ENCODE measurements around the gene SOX18. TPM values are rescaled to one million over a fixed set of nuclear protein-coding genes. Genes with fewer than 3 reads are reported as not detected.

The SOX18 gene
- total and polyA plus RNA-seq, 2 donors (not counting 1 experiment from before 2014, with no cell fraction given): not detected

GRCh38 chr20:64068386-64069208 lies 19.2 kb upstream of the SOX18 start:
- Histone ChIP-seq H3K36me3 (ENCODE audit: control insufficient read depth, insufficient read depth, low read length) (peaks cover 1% of the 10 kb centered on the region), H2AFZ (ENCODE audit: low read length) (no peak overlapping the region), H3K4me1 (ENCODE audit: control insufficient read depth, extremely low read depth, insufficient read depth, low read length) (peaks cover 17% of the 10 kb centered on the region), H3K4me2 (ENCODE audit: extremely low read depth, insufficient read depth, low read length) (no peak overlapping the region), H3K9me3 (ENCODE audit: control insufficient read depth, insufficient read depth, low read depth, low read length) (no peaks in the 10 kb centered on the region), H3K27me3 (ENCODE audit: control insufficient read depth, insufficient read depth, low read length) (no peaks in the 10 kb centered on the region), H3K79me2 (ENCODE audit: control insufficient read depth, insufficient read depth, low read length) (no peaks in the 10 kb centered on the region), H3K4me3 (replicated peaks in 1 of 4; ENCODE audit: control extremely low read depth in 1 of 4, insufficient read depth in 1 of 4, low read depth in 3 of 4, low read length in 4 of 4) (no peak overlapping the region), H4K20me1 (ENCODE audit: control insufficient read depth, extremely low read depth, insufficient read depth, low read length) (no peaks in the 10 kb centered on the region), H3K27ac (ENCODE audit: insufficient read depth, low read length) (no peak overlapping the region), H3K9ac (ENCODE audit: insufficient read depth, low read length) (no peak overlapping the region)
- no peak for TF ChIP-seq EZH2 (IDR thresholded peaks at IDR 0.05; ENCODE audit: low read length, missing control alignments)
- no peak for DNase-seq (ENCODE audit: low read depth in 2 of 2)

DNA sequence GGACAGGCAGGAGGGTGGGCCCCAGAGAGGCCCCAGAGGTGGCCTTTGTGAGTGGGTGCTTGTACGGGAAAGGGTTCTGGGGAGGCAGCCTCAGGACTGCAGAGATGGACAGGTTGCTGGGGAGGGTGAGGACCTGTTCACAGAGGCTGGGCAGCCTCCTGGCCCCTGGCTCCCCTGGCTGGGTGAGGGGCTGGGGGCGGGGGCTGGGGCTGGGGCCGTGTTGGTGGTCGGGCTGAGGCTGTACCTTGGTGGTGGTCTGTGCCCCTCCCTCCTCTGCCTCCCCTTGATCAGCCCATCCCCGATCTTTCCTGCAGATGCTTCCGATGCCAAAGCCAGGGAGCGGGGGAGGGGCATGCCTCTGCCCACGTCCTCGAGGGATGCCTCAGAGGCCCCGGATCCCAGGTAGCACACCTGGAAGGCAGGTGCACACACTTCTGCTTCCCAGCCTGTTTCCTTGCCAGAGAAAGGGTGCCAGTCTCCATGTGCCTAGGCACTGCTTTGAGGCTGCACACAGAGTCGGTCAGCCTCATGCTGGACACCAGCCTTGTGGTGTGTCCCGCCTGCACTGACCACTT lies 18.4 kb upstream of the SOX18 start:
- H3K27ac ChIP-seq (ENCODE audit: insufficient read depth, low read length): no peak overlapping the region
- TF ChIP-seq EZH2 (IDR thresholded peaks at IDR 0.05; ENCODE audit: low read length, missing control alignments) (no peak), CTCF (conservative IDR thresholded peaks at IDR 0.05 in 1 of 2, IDR thresholded peaks at IDR 0.05 in 1 of 2; ENCODE audit: low read depth in 1 of 2, low read length in 2 of 2) (no peak)
- H3K4me3 ChIP-seq (replicated peaks in 1 of 4; ENCODE audit: control extremely low read depth in 1 of 4, insufficient read depth in 1 of 4, low read depth in 3 of 4, low read length in 4 of 4): no peak overlapping the region
- H4K20me1 ChIP-seq (ENCODE audit: control insufficient read depth, extremely low read depth, insufficient read depth, low read length): no peaks in the 10 kb centered on the region
- H3K9ac ChIP-seq (ENCODE audit: insufficient read depth, low read length): no peak overlapping the region
- peaks cover 17% of the 10 kb centered on the region for H3K4me1 ChIP-seq (ENCODE audit: control insufficient read depth, extremely low read depth, insufficient read depth, low read length)
- H3K4me2 ChIP-seq (ENCODE audit: extremely low read depth, insufficient read depth, low read length): no peak overlapping the region
- DNase-seq (ENCODE audit: low read depth in 2 of 2): no peak
- no peak overlapping the region for H2AFZ ChIP-seq (ENCODE audit: low read length)
- H3K79me2 ChIP-seq (ENCODE audit: control insufficient read depth, insufficient read depth, low read length): no peaks in the 10 kb centered on the region
- H3K27me3 ChIP-seq (ENCODE audit: control insufficient read depth, insufficient read depth, low read length): no peaks in the 10 kb centered on the region
- H3K36me3 ChIP-seq (ENCODE audit: control insufficient read depth, insufficient read depth, low read length): no peaks in the 10 kb centered on the region
- no peaks in the 10 kb centered on the region for H3K9me3 ChIP-seq (ENCODE audit: control insufficient read depth, insufficient read depth, low read depth, low read length)

- Histone ChIP-seq H3K4me1 (ENCODE audit: control insufficient read depth, extremely low read depth, insufficient read depth, low read length) (peaks cover 22% of the 10 kb centered on the region), H4K20me1 (ENCODE audit: control insufficient read depth, extremely low read depth, insufficient read depth, low read length) (no peaks in the 10 kb centered on the region), H3K9me3 (ENCODE audit: control insufficient read depth, insufficient read depth, low read depth, low read length) (no peaks in the 10 kb centered on the region), H3K27ac (ENCODE audit: insufficient read depth, low read length) (no peak overlapping the region), H3K4me2 (ENCODE audit: extremely low read depth, insufficient read depth, low read length) (no peak overlapping the region), H3K4me3 (replicated peaks in 1 of 4; ENCODE audit: control extremely low read depth in 1 of 4, insufficient read depth in 1 of 4, low read depth in 3 of 4, low read length in 4 of 4) (no peak overlapping the region), H3K79me2 (ENCODE audit: control insufficient read depth, insufficient read depth, low read length) (no peaks in the 10 kb centered on the region), H3K27me3 (ENCODE audit: control insufficient read depth, insufficient read depth, low read length) (no peaks in the 10 kb centered on the region), H3K9ac (ENCODE audit: insufficient read depth, low read length) (no peak overlapping the region), H2AFZ (ENCODE audit: low read length) (no peak overlapping the region), H3K36me3 (ENCODE audit: control insufficient read depth, insufficient read depth, low read length) (no peaks in the 10 kb centered on the region)
- DNase-seq (ENCODE audit: low read depth in 2 of 2): no peak
- TF ChIP-seq EZH2 (IDR thresholded peaks at IDR 0.05; ENCODE audit: low read length, missing control alignments) (no peak), CTCF (conservative IDR thresholded peaks at IDR 0.05 in 1 of 2, IDR thresholded peaks at IDR 0.05 in 1 of 2; ENCODE audit: low read depth in 1 of 2, low read length in 2 of 2) (no peak)
Measured at GRCh38 chr20:64067005-64067632, 17.7 kb upstream of the SOX18 start.

Data from fibroblast of lung (primary cell).